SK-N-SH (cell line): ENCODE measurements around the gene ENOX2. TPM values are rescaled to one million over a fixed set of nuclear protein-coding genes. Genes with fewer than 3 reads are reported as not detected.

Experiments used
- CTCF ChIA-PET: fragments of 300-600, 350-600 bp; formaldehyde crosslinking; extraction: SDS; loops from one replicate; lab custom pipeline; 2021; lab: Yijun Ruan, JAX
- POLR2A ChIA-PET: fragments of 350-600 bp; sonication (Branson Sonifier 250); formaldehyde crosslinking; extraction: SDS; loops from one replicate; lab custom pipeline; 2020; ENCODE audit warnings: antibody characterized with exemption, inconsistent platforms; lab: Yijun Ruan, JAX
- DNase-seq: peaks from one replicate; pipeline ENCODE4 v3.0.0; 2012
- H2AFZ ChIP-seq: fragments of 200-600 bp; sonication (generic); 2 replicates; pipeline ENCODE4 v1.8.1; 2016; ENCODE audit warnings: antibody characterized with exemption, mild to moderate bottlenecking, low read depth
- H3F3A ChIP-seq: fragments of 200-600 bp; sonication (generic); replicated peaks from 2 replicates; pipeline ENCODE3; 2016; ENCODE audit warnings: antibody characterized with exemption, mild to moderate bottlenecking; ENCODE audit not compliant: insufficient read depth
- H3K27ac ChIP-seq, 2 experiments: fragments of 200-500 bp in 1 of 2; fragments of 200-600 bp in 1 of 2; sonication (Bioruptor generic) in 1 of 2; sonication (generic), shearing (Covaris generic) in 1 of 2; 2 replicates each; pipeline versions ENCODE4 v1.5.1 to v1.6.1; 2014 to 2016; ENCODE audit warnings: low read depth in 2 of 2, inconsistent platforms in 1 of 2, low read length in 1 of 2, mild to moderate bottlenecking in 1 of 2, mixed read lengths in 1 of 2
- H3K27me3 ChIP-seq: fragments of 200-600 bp; sonication (generic), shearing (Covaris generic); 2 replicates; pipeline ENCODE4 v1.6.1; 2016; ENCODE audit warnings: mixed run types; ENCODE audit not compliant: insufficient read depth
- H3K36me3 ChIP-seq, 2 experiments: fragments of 200-500 bp in 1 of 2; fragments of 200-600 bp in 1 of 2; sonication (Bioruptor generic) in 1 of 2; sonication (generic) in 1 of 2; replicated peaks in 1 of 2; 2 replicates each; pipeline versions ENCODE3 to v1.5.1; 2014 to 2016; ENCODE audit warnings: low read length in 1 of 2, mild to moderate bottlenecking in 1 of 2; ENCODE audit not compliant: insufficient read depth in 2 of 2, control insufficient read depth in 1 of 2
- H3K4me1 ChIP-seq, 2 experiments: fragments of 200-500 bp in 1 of 2; fragments of 200-600 bp in 1 of 2; sonication (Bioruptor generic) in 1 of 2; sonication (generic), shearing (Covaris generic) in 1 of 2; 2 replicates each; pipeline versions ENCODE4 v1.5.1 to v1.6.1; 2014 to 2016; ENCODE audit warnings: low read depth in 1 of 2, low read length in 1 of 2, mixed run types in 1 of 2; ENCODE audit not compliant: insufficient read depth in 2 of 2, control insufficient read depth in 1 of 2
- H3K4me2 ChIP-seq: fragments of 200-600 bp; sonication (generic), shearing (Covaris generic); 2 replicates; pipeline ENCODE4 v1.6.1; 2017; ENCODE audit warnings: mixed run types
- H3K4me3 ChIP-seq, 2 experiments: fragments of 200-500 bp in 1 of 2; fragments of 200-600 bp in 1 of 2; sonication (Bioruptor generic) in 1 of 2; sonication (generic), shearing (Covaris generic) in 1 of 2; 2 replicates each; pipeline versions ENCODE4 v1.5.1 to v1.8.1; 2014 to 2016; ENCODE audit warnings: low read depth in 2 of 2, inconsistent platforms in 1 of 2, low read length in 1 of 2, mild to moderate bottlenecking in 1 of 2, mixed read lengths in 1 of 2, moderate library complexity in 1 of 2
- H3K79me2 ChIP-seq: fragments of 200-600 bp; sonication (generic); 2 replicates; pipeline ENCODE4 v1.8.1; 2017; ENCODE audit warnings: mild to moderate bottlenecking; ENCODE audit not compliant: insufficient read depth
- H3K9ac ChIP-seq: fragments of 200-600 bp; sonication (generic); 2 replicates; pipeline ENCODE4 v1.6.1; 2017; ENCODE audit warnings: mixed run types
- H3K9me2 ChIP-seq: fragments of 200-600 bp; sonication (generic); 2 replicates; pipeline ENCODE4 v1.6.1; 2017; ENCODE audit warnings: mixed run types
- H3K9me3 ChIP-seq: fragments of 200-600 bp; sonication (generic); 2 replicates; pipeline ENCODE4 v1.6.1; 2017; ENCODE audit warnings: mixed run types, mild to moderate bottlenecking, moderate library complexity
- H4K20me1 ChIP-seq: fragments of 200-600 bp; sonication (generic); 2 replicates; pipeline ENCODE4 v1.6.1; 2017; ENCODE audit warnings: mild to moderate bottlenecking, mixed run types; ENCODE audit not compliant: insufficient read depth
- EP300 ChIP-seq, 2 experiments: IDR thresholded peaks; 2 replicates each; pipeline versions ENCODE4 v1.4.0 to v1.6.1; 2012; ENCODE audit warnings: borderline replicate concordance in 1 of 2, low read depth in 1 of 2, low read length in 1 of 2
- EZH2phosphoT487 ChIP-seq: fragments of 200-600 bp; sonication (generic); IDR thresholded peaks from 2 replicates; pipeline ENCODE4 v1.6.1; 2017; ENCODE audit warnings: low read depth, mixed run types, mild to moderate bottlenecking, antibody characterized with exemption, moderate library complexity, borderline replicate concordance
- FOXJ3 ChIP-seq: sonication (generic); formaldehyde crosslinking; IDR thresholded peaks from 2 replicates; pipeline ENCODE4 v1.5.1; 2020; ENCODE audit warnings: mild to moderate bottlenecking, missing genetic modification reagents
- GABPA ChIP-seq: IDR thresholded peaks from 2 replicates; pipeline ENCODE4 v1.4.0; 2012; ENCODE audit warnings: low read depth, mild to moderate bottlenecking
- GATA2 ChIP-seq: sonication (generic); formaldehyde crosslinking; IDR thresholded peaks from 2 replicates; pipeline ENCODE4 v1.5.0; 2020; ENCODE audit warnings: mild to moderate bottlenecking, missing genetic modification reagents
- JUND ChIP-seq: IDR thresholded peaks from 2 replicates; pipeline ENCODE4 v1.4.0; 2012
- MEF2A ChIP-seq: IDR thresholded peaks from 2 replicates; pipeline ENCODE4 v1.4.0; 2012; ENCODE audit warnings: low read depth, borderline replicate concordance
- MXI1 ChIP-seq: IDR thresholded peaks from 2 replicates; pipeline ENCODE4 v1.6.1; 2012; ENCODE audit warnings: mild to moderate bottlenecking, low read depth, low read length, improper control_type of control experiment
- NRF1 ChIP-seq: IDR thresholded peaks from 2 replicates; pipeline ENCODE4 v1.6.1; 2012; ENCODE audit warnings: low read depth, mild to moderate bottlenecking, low read length
- POLR2AphosphoS5 ChIP-seq: IDR thresholded peaks from 2 replicates; pipeline ENCODE4 v1.6.1; 2012; ENCODE audit warnings: low read depth, low read length
- RAD21 ChIP-seq: IDR thresholded peaks from 2 replicates; pipeline ENCODE4 v1.6.1; 2012; ENCODE audit warnings: mild to moderate bottlenecking, low read length
- RCOR1 ChIP-seq: fragments of 150-350 bp; IDR thresholded peaks from 2 replicates; pipeline ENCODE4 v1.6.1; 2017; ENCODE audit warnings: antibody characterized with exemption, low read length
- RXRA ChIP-seq: IDR thresholded peaks from 2 replicates; pipeline ENCODE4 v1.4.0; 2012; ENCODE audit warnings: low read depth, mild to moderate bottlenecking, borderline replicate concordance
- SMC3 ChIP-seq: IDR thresholded peaks from 2 replicates; pipeline ENCODE4 v1.6.1; 2012; ENCODE audit warnings: low read depth, low read length, improper control_type of control experiment
- TCF12 ChIP-seq: IDR thresholded peaks from 2 replicates; pipeline ENCODE4 v1.4.0; 2012
- WGBS: methylation state at CpG from one replicate; pipeline ENCODE4 v1.1.6; 2017; ENCODE audit warnings: low lambda C conversion rate; 5-methylcytosine and 5-hydroxymethylcytosine counted together
- polyA plus RNA-seq, 3 experiments: library from polyadenylated mRNA; depleted of rRNA; stranded (reverse); fragments of >200 nt; gene quantifications; 2 replicates each; pipeline ENCODE4 v1.2.3, GENCODE V29; 2012
- TF ChIP-seq, protein P1 (sequence below): IDR thresholded peaks from 2 replicates; pipeline ENCODE4; 2012
- TF ChIP-seq, protein P2 (sequence below): IDR thresholded peaks from 2 replicates; pipeline ENCODE4 v1.4.0; 2012; ENCODE audit warnings: low read depth, borderline replicate concordance
- TF ChIP-seq, protein P3 (sequence below): fragments of 150-350 bp; IDR thresholded peaks from 2 replicates; pipeline ENCODE4 v1.6.1; 2017; ENCODE audit warnings: antibody characterized with exemption, low read length, low read depth, borderline replicate concordance
- TF ChIP-seq, protein P4 (sequence below): IDR thresholded peaks from 2 replicates; pipeline ENCODE4 v1.6.1; 2012; ENCODE audit warnings: mild to moderate bottlenecking, low read depth, low read length, moderate library complexity
- TF ChIP-seq, protein P5 (sequence below): IDR thresholded peaks from 2 replicates; pipeline ENCODE4 v1.4.0; 2012; ENCODE audit warnings: low read depth, borderline replicate concordance

Gene ENOX2
- polyA plus RNA-seq, 1 of the 3 experiments (the other 2 are of a cell fraction), result 8.8 TPM

DNA sequence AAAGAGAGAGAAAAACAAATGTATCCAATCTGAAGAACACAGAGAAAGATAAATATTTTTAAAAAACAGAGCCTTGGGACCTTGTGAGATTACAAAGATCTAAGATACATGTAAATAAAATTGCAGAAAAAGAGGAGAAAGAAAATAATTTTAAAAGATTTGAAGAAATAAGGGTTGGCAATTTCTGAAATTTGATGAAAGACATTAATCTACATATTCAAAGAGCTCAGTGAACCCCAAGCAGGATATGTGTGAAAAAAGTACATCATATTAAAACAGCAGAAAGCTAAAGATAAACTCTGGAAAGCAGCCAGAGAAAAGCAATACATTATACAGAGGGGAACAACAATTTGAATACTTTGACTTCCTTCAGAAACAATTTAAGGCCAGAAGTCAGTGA lies 244.7 kb downstream of the ENOX2 start (continued):
- TF ChIP-seq MXI1 (no peak), GATA2 (CRISPR knock-in tag) (no peak), POLR2AphosphoS5 (no peak)

DNA sequence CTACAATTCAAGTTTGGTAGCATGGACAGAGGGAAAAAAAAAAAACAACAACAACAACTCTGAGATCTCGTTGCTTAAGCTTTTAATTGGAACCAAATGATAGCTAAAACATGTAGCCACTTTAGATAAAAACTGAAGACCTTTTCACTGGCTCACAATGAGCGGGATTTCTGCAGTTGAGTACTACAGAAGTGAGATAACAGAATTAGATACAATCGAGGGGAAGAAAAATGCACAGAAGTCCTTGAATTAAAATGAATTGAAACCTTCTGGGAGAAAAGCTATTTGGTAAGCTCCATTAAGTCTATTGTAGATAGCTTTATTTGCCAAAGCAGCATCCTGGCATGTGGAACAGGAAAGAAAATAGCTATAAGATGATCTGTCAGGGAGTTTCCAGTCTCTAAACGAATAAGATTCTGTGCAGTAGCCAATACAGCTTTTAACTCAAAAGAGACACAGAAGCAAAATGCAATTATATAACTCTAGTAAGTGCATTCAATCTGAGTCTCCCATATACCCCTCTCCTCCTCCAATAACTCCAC lies 248.5 kb downstream of the ENOX2 start:
- H3K36me3 ChIP-seq, result no peaks in the 10 kb centered on the region
- peak; percentile 50; the same call in 1 of the 2 replicates for TF ChIP-seq TCF12
- peak; percentile 67; the same call in 1 of the 2 replicates for TF ChIP-seq RCOR1
- TF ChIP-seq, protein P1, sequence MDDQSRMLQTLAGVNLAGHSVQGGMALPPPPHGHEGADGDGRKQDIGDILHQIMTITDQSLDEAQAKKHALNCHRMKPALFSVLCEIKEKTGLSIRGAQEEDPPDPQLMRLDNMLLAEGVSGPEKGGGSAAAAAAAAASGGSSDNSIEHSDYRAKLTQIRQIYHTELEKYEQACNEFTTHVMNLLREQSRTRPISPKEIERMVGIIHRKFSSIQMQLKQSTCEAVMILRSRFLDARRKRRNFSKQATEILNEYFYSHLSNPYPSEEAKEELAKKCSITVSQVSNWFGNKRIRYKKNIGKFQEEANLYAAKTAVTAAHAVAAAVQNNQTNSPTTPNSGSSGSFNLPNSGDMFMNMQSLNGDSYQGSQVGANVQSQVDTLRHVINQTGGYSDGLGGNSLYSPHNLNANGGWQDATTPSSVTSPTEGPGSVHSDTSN, result no peak
- TF ChIP-seq, protein P2, sequence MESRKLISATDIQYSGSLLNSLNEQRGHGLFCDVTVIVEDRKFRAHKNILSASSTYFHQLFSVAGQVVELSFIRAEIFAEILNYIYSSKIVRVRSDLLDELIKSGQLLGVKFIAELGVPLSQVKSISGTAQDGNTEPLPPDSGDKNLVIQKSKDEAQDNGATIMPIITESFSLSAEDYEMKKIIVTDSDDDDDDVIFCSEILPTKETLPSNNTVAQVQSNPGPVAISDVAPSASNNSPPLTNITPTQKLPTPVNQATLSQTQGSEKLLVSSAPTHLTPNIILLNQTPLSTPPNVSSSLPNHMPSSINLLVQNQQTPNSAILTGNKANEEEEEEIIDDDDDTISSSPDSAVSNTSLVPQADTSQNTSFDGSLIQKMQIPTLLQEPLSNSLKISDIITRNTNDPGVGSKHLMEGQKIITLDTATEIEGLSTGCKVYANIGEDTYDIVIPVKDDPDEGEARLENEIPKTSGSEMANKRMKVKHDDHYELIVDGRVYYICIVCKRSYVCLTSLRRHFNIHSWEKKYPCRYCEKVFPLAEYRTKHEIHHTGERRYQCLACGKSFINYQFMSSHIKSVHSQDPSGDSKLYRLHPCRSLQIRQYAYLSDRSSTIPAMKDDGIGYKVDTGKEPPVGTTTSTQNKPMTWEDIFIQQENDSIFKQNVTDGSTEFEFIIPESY, result no peak
- TF ChIP-seq, protein P3, sequence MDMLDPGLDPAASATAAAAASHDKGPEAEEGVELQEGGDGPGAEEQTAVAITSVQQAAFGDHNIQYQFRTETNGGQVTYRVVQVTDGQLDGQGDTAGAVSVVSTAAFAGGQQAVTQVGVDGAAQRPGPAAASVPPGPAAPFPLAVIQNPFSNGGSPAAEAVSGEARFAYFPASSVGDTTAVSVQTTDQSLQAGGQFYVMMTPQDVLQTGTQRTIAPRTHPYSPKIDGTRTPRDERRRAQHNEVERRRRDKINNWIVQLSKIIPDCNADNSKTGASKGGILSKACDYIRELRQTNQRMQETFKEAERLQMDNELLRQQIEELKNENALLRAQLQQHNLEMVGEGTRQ, result no peak
- no peak for TF ChIP-seq JUND
- no peak for TF ChIP-seq EZH2phosphoT487
- no peak for TF ChIP-seq NRF1
- no peak for TF ChIP-seq SMC3
- TF ChIP-seq GABPA, result no peak
- no peak for TF ChIP-seq EP300 (IDR thresholded peaks at IDR 0.05; ENCODE audit: borderline replicate concordance in 1 of 2, low read depth in 1 of 2, low read length in 1 of 2)
- TF ChIP-seq MXI1, result no peak
- TF ChIP-seq FOXJ3 (CRISPR knock-in tag), result peak; percentile 16; the same call in 1 of the 2 replicates
- TF ChIP-seq, protein P4, sequence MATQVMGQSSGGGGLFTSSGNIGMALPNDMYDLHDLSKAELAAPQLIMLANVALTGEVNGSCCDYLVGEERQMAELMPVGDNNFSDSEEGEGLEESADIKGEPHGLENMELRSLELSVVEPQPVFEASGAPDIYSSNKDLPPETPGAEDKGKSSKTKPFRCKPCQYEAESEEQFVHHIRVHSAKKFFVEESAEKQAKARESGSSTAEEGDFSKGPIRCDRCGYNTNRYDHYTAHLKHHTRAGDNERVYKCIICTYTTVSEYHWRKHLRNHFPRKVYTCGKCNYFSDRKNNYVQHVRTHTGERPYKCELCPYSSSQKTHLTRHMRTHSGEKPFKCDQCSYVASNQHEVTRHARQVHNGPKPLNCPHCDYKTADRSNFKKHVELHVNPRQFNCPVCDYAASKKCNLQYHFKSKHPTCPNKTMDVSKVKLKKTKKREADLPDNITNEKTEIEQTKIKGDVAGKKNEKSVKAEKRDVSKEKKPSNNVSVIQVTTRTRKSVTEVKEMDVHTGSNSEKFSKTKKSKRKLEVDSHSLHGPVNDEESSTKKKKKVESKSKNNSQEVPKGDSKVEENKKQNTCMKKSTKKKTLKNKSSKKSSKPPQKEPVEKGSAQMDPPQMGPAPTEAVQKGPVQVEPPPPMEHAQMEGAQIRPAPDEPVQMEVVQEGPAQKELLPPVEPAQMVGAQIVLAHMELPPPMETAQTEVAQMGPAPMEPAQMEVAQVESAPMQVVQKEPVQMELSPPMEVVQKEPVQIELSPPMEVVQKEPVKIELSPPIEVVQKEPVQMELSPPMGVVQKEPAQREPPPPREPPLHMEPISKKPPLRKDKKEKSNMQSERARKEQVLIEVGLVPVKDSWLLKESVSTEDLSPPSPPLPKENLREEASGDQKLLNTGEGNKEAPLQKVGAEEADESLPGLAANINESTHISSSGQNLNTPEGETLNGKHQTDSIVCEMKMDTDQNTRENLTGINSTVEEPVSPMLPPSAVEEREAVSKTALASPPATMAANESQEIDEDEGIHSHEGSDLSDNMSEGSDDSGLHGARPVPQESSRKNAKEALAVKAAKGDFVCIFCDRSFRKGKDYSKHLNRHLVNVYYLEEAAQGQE, result no peak
- TF ChIP-seq, protein P5, sequence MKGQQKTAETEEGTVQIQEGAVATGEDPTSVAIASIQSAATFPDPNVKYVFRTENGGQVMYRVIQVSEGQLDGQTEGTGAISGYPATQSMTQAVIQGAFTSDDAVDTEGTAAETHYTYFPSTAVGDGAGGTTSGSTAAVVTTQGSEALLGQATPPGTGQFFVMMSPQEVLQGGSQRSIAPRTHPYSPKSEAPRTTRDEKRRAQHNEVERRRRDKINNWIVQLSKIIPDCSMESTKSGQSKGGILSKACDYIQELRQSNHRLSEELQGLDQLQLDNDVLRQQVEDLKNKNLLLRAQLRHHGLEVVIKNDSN, result no peak
- TF ChIP-seq MEF2A, result no peak
- no peak for TF ChIP-seq RAD21
- TF ChIP-seq RXRA, result no peak
- TF ChIP-seq GATA2 (CRISPR knock-in tag), result peak; percentile 73
- TF ChIP-seq, all 33 proteins: peak for 4
- CTCF ChIA-PET, result interaction anchor here (1.0 to 1.1 kb wide), 3 partner anchors 10 to 94 kb away, joined by 3 to 4 read pairs (median 3); no protein-coding TSS in a partner anchor
- Histone ChIP-seq H3K9ac (no peak overlapping the region), H3K27me3 (no peaks in the 10 kb centered on the region), H3K9me3 (no peaks in the 10 kb centered on the region; the same call in 1 of the 2 replicates), H3K4me2 (no peak overlapping the region), H3F3A (no peaks in the 10 kb centered on the region), H4K20me1 (no peaks in the 10 kb centered on the region), H3K4me1 (peaks cover 0 to 2% of the 10 kb centered on the region in 2 experiments; a peak in 1 of 4 replicates), H3K27ac (peak overlapping the region in 1 of 2 experiments; percentile 68; a peak in 1 of 4 replicates), H3K9me2 (no peaks in the 10 kb centered on the region), H2AFZ (no peak overlapping the region), H3K4me3 (no peak overlapping the region; a peak in 1 of 4 replicates), H3K79me2 (no peaks in the 10 kb centered on the region)
- peak; percentile 33 for DNase-seq
- WGBS, result 8% methylated on average over 4 of the region's 4 CpGs
- POLR2A ChIA-PET, result no interaction called here
